ENCODE results near the gene MEIKIN. TPM values are rescaled to one million over a fixed set of nuclear protein-coding genes. Genes with fewer than 3 reads are reported as not detected.
A peak's percentile ranks its signal among the peaks of the same experiment; 100 is the strongest.
"Not testable (repeated sequence)": the region's sequence is repeated elsewhere in the genome, so short reads cannot be mapped to it uniquely, and the experiment has no call there.

The MEIKIN gene
- polyA plus RNA-seq, 1 donor from 2014 or later, result not detected

- Mint-ChIP-seq H3K27ac (no peak overlapping the region), H3K4me1 (peaks cover 40 to 56% (median 49%) of the 10 kb centered on the region in 3 donors), H3K36me3 (peaks cover 1% of the 10 kb centered on the region), H3K27me3 (no peaks in the 10 kb centered on the region), H3K4me3 (no peak overlapping the region), H3K9me3 (peaks cover 0 to 3% (median 0%) of the 10 kb centered on the region in 3 donors)
These were observed 155.7 kb downstream of the MEIKIN start for GRCh38 chr5:131789765-131790164.

DNA sequence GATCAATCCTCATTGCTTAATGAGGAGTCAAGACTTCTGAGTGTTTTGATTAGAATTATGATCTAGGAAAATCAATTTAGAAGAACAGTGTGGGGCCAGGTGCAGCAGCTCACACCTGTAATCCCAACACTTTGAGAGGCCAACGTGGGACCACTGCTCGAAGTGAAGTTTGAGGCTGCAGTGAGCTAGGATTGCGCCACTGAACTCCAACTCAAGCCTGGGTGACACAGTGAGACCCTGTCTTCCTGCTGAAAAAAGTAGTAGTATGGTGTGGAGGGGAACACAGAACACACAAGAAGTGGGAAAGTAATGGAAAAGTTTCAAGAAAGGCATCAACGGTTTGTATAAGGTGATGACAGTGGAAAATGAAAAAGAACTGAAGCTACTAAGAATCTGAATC is 157.7 kb downstream of the MEIKIN start:
- peaks cover 0 to 3% (median 2%) of the 10 kb centered on the region in 3 donors for H3K9me3 Mint-ChIP-seq
- H3K4me1 Mint-ChIP-seq, result peaks cover 28 to 53% (median 52%) of the 10 kb centered on the region in 3 donors
- no peaks in the 10 kb centered on the region for H3K27me3 Mint-ChIP-seq
- H3K4me3 Mint-ChIP-seq, result no peak overlapping the region
- no peak overlapping the region for H3K27ac Mint-ChIP-seq
- peaks cover 3% of the 10 kb centered on the region for H3K36me3 Mint-ChIP-seq

DNA sequence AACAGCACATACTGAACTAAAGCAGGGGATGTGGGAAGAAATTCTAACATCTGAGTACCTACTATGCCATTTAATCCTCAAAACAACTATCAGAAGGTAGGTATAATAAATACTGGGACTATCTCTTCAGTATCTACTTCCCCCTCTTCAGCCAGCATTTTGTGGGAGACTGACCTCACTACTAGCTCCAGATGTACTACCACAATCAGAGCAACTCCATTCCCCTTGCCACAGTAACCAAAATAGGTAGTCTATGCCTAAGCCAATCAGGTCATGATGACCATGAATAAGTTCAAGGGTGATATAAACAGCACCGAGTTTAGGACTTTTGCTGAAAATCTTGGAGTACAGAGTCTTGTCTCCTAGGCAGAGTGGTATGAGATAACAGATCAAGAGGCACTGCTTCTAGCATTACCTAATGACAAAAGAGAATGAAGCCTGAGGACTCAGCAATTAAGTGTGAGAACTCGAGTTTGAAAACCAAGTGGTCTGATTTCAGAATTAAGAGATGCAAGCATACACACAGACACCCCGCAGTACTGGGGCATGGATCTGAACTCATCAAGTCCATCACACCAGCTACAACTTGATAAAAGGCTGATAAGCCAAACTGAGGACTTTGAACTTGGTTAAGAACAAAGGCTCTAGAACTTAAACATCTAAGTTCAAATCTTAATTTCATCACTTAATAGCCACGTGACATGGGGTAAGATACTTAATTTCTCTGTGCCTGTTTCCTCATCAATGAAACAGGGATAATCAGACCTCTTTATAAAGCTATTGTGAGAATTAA is 158.4 kb downstream of the MEIKIN start:
- H3K27ac Mint-ChIP-seq, result no peak overlapping the region
- H3K27me3 Mint-ChIP-seq, result no peaks in the 10 kb centered on the region
- H3K4me1 Mint-ChIP-seq, result peaks cover 24 to 53% (median 50%) of the 10 kb centered on the region in 3 donors
- H3K36me3 Mint-ChIP-seq, result peaks cover 6% of the 10 kb centered on the region
- H3K9me3 Mint-ChIP-seq, result peaks cover 0 to 3% (median 2%) of the 10 kb centered on the region in 3 donors
- no peak overlapping the region for H3K4me3 Mint-ChIP-seq

DNA sequence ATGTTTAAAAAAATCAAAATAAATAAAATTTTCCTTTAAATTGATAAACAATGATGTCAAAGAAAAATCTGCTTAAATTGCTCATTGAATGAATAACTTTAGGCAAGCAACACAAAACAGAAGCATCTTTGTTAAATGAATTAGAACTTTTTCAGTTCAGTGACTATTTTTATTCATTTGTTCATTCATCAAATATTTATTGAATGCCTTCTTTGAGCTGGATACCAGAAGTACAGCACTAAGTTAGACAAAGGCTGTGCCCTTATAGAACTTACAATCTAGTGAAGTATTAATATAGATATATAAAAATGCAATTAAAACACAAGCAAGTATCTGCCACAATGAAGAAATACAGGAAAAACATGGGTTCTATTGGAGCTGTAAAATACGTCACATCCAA is 159.4 kb downstream of the MEIKIN start:
- Mint-ChIP-seq H3K4me1 (peaks cover 26 to 54% (median 47%) of the 10 kb centered on the region in 3 donors), H3K27me3 (no peaks in the 10 kb centered on the region), H3K4me3 (no peak overlapping the region), H3K36me3 (peaks cover 6% of the 10 kb centered on the region), H3K9me3 (peaks cover 0 to 3% (median 2%) of the 10 kb centered on the region in 3 donors), H3K27ac (no peak overlapping the region)

DNA sequence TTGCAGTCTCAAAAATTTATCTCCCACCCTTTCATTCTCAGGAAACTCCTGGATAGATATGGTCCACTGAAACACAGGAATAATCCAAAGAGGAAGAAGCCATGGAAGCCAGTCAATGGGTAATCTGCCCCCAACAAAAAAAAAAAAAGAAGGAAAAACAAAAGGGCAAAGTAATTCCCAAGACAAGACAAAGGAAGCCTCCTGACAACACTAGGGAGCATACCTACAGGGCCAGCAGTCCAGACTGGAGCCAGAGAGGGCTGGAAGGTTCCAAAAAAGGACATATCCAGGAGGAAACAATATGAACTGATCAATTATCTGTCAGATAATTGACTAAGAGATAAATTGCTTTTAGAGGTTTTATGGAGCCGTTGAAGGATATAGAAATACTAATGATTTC is 161.6 kb downstream of the MEIKIN start:
- Mint-ChIP-seq H3K4me3 (no peak overlapping the region), H3K27me3 (no peaks in the 10 kb centered on the region), H3K9me3 (peaks cover 0 to 2% (median 1%) of the 10 kb centered on the region in 3 donors), H3K36me3 (peaks cover 8% of the 10 kb centered on the region), H3K27ac (no peak overlapping the region), H3K4me1 (peaks cover 20 to 46% (median 38%) of the 10 kb centered on the region in 3 donors)

DNA sequence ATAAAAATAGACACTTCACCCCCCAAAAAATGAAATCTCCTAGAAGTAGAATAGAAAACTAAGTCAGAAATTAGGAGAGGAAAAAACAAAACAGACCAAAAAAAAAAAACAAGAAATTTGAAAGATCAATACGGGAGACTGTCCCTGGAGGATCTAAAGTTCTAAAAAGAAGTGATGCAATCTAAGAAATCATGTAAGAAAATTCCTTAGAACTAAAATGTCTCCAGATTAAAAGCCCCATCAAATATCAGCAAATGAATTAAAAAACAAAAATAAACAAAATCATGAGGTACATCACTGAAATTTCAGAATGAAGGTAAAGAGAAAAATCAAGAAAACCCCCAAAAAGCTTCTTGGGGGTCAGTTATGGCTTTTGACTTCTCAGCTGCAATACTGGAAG is 162.1 kb downstream of the MEIKIN start:
- Mint-ChIP-seq H3K27me3 (no peaks in the 10 kb centered on the region), H3K27ac (peak overlapping the region in 1 of 3 donors; percentile 9), H3K4me3 (no peak overlapping the region), H3K4me1 (peaks cover 20 to 46% (median 36%) of the 10 kb centered on the region in 3 donors), H3K36me3 (peaks cover 8% of the 10 kb centered on the region), H3K9me3 (peaks cover 0 to 2% (median 0%) of the 10 kb centered on the region in 3 donors)

GRCh38 chr5:131782717-131783116 is 162.7 kb downstream of the MEIKIN start:
- Mint-ChIP-seq H3K36me3 (peaks cover 8% of the 10 kb centered on the region), H3K4me1 (peaks cover 21 to 47% (median 37%) of the 10 kb centered on the region in 3 donors), H3K27me3 (no peaks in the 10 kb centered on the region), H3K9me3 (peaks cover 0 to 2% (median 0%) of the 10 kb centered on the region in 3 donors), H3K27ac (no peak overlapping the region), H3K4me3 (no peak overlapping the region)

GRCh38 chr5:131778141-131778540 is 167.3 kb downstream of the MEIKIN start:
- not testable (repeated sequence) for H3K36me3 Mint-ChIP-seq, H3K27me3 Mint-ChIP-seq, H3K9me3 Mint-ChIP-seq, H3K27ac Mint-ChIP-seq, H3K4me3 Mint-ChIP-seq
- H3K4me1 Mint-ChIP-seq, result peaks cover 17 to 25% (median 19%) of the 10 kb centered on the region in 3 donors

DNA sequence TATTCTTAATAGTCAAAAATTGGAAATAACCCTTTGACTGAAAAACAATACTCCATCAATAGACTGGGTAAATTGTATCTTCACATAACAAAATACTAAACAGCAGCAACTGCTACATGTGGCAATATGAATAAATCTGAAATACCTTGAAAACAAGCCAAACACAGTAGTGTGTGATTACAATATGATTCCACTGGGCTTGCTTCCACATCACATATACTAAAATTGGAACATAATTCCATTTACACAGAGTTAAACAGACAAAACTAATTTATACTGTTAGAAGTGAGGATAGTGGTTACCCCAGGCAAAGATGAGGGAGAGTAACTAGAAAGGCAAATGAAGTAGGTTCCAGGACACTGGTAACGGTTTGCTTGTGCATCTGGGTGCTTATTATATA is 169.0 kb downstream of the MEIKIN start:
- no peak overlapping the region for H3K27ac Mint-ChIP-seq
- no peaks in the 10 kb centered on the region for H3K27me3 Mint-ChIP-seq
- no peak overlapping the region for H3K4me3 Mint-ChIP-seq
- no peaks in the 10 kb centered on the region for H3K9me3 Mint-ChIP-seq
- H3K36me3 Mint-ChIP-seq, result peaks cover 3% of the 10 kb centered on the region
- peaks cover 13 to 20% (median 15%) of the 10 kb centered on the region in 3 donors for H3K4me1 Mint-ChIP-seq

DNA sequence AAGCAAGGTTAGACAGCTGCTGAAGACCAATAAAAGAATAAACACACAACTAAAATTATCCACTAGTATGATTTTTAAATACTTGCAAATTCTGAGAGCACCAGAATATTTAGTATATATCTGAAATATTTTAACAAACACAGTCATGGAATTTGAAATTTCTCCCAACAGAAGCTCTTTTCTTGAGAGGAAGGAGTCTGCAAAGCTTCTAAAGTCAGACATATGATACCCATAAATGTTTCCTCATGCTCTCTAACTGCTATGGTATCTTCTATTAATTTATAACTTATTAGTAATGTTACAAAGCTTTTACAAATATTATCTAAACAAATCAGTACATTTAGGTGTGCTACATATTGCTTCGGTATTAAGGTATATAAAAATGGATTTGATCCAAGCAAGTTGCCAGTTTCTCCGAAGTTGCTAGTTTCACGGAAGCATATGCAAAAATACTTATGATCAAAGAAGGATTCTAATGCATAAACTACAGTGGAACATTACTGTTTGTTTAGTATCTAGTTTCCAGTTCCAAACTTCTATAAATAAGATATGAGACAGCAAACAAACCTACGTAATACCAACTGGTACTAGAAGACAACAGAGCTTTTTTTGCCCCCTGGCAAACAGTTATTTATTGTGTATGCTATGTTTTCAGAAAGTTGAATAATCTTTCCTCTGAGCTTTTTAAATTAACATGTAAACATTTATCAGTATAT is 170.7 kb downstream of the MEIKIN start:
- peaks cover 11 to 17% (median 13%) of the 10 kb centered on the region in 3 donors for H3K4me1 Mint-ChIP-seq
- H3K9me3 Mint-ChIP-seq, result no peaks in the 10 kb centered on the region
- no peaks in the 10 kb centered on the region for H3K36me3 Mint-ChIP-seq
- H3K27me3 Mint-ChIP-seq, result no peaks in the 10 kb centered on the region
- H3K4me3 Mint-ChIP-seq, result no peak overlapping the region
- no peak overlapping the region for H3K27ac Mint-ChIP-seq

DNA sequence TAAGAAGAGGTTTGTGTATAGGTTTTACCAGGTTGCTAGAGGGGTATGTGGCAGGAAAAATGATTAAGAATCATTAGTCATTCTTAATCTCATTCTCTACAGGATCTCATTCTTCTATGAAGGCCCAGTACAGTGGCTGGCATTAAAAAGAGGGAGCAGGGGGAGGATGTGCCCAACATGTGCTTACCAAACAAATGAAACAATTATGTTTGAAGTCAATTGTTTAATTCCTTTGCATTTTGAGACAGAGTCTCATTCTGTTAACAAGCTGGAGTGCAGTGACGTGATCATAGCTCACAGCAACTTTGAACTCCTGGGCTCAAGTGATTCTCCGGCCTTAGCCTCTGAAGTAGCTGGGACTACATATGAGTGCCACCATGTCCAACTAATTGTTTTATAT is 171.7 kb downstream of the MEIKIN start:
- no peaks in the 10 kb centered on the region for H3K9me3 Mint-ChIP-seq
- H3K4me1 Mint-ChIP-seq, result peaks cover 17 to 24% (median 18%) of the 10 kb centered on the region in 3 donors
- H3K4me3 Mint-ChIP-seq, result no peak overlapping the region
- H3K36me3 Mint-ChIP-seq, result no peaks in the 10 kb centered on the region
- no peaks in the 10 kb centered on the region for H3K27me3 Mint-ChIP-seq
- H3K27ac Mint-ChIP-seq, result no peak overlapping the region

- H3K9me3 Mint-ChIP-seq, result no peaks in the 10 kb centered on the region
- H3K4me3 Mint-ChIP-seq, result no peak overlapping the region
- H3K27ac Mint-ChIP-seq, result no peak overlapping the region
- no peaks in the 10 kb centered on the region for H3K27me3 Mint-ChIP-seq
- H3K36me3 Mint-ChIP-seq, result peaks cover 2% of the 10 kb centered on the region
- peaks cover 13 to 19% (median 14%) of the 10 kb centered on the region in 3 donors for H3K4me1 Mint-ChIP-seq
These were observed 173.8 kb downstream of the MEIKIN start for GRCh38 chr5:131771692-131772091.

DNA sequence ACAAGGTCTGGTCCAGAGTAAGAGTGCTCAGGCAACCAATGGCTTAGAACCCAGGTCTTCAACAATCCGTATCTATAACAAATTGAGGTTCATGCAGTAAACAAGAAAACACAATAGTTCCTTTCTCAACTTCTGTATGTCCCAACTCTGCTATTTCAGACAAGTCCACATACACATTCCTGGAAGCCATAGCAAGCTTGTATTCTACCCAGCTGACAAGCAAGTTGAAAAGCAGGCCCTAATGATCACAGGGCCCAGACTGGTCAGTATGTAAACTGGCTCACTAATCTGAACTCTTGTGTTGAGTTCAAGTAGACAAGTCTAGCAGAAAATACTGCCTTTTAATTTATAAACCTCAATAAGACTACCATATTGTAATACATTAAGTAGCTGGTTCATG is 175.5 kb downstream of the MEIKIN start:
- H3K27me3 Mint-ChIP-seq, result no peaks in the 10 kb centered on the region
- no peak overlapping the region for H3K4me3 Mint-ChIP-seq
- peaks cover 4% of the 10 kb centered on the region for H3K36me3 Mint-ChIP-seq
- peaks cover 14 to 25% (median 20%) of the 10 kb centered on the region in 3 donors for H3K4me1 Mint-ChIP-seq
- no peak overlapping the region for H3K27ac Mint-ChIP-seq
- H3K9me3 Mint-ChIP-seq, result peaks cover 0 to 1% (median 0%) of the 10 kb centered on the region in 3 donors

- Mint-ChIP-seq H3K27ac (peak overlapping the region in 1 of 3 donors; percentile 12), H3K27me3 (no peaks in the 10 kb centered on the region), H3K36me3 (peaks cover 6% of the 10 kb centered on the region), H3K9me3 (peaks cover 0 to 2% (median 0%) of the 10 kb centered on the region in 3 donors), H3K4me3 (no peak overlapping the region), H3K4me1 (peaks cover 15 to 25% (median 20%) of the 10 kb centered on the region in 3 donors)
These were observed 176.1 kb downstream of the MEIKIN start for GRCh38 chr5:131769336-131769735.

- Mint-ChIP-seq H3K36me3 (peaks cover 9% of the 10 kb centered on the region), H3K9me3 (peaks cover under 1 to 2% (median 1%) of the 10 kb centered on the region in 3 donors), H3K4me1 (peaks cover 12 to 25% (median 22%) of the 10 kb centered on the region in 3 donors), H3K4me3 (no peak overlapping the region), H3K27ac (no peak overlapping the region), H3K27me3 (no peaks in the 10 kb centered on the region)
These were observed 177.6 kb downstream of the MEIKIN start for GRCh38 chr5:131767891-131768290.
